Progenitor cell of endocrine pancreas (in vitro differentiated cells): ENCODE data around the gene ADAP1. TPM values are rescaled to one million over a fixed set of nuclear protein-coding genes. Genes with fewer than 3 reads are reported as not detected.

Source experiments
- DNase-seq: peaks from one replicate; pipeline ENCODE4 v3.0.0; 2021; ENCODE audit warnings: low spot score; ENCODE audit not compliant: unreplicated experiment
- H3K27ac Mint-ChIP-seq: 2 replicates; pipeline ENCODE4 v1.8.0; 2021; ENCODE audit warnings: mild to moderate bottlenecking, moderate library complexity, mixed read lengths
- H3K27me3 Mint-ChIP-seq: 2 replicates; pipeline ENCODE4 v1.8.0; 2021; ENCODE audit warnings: mixed read lengths
- H3K36me3 Mint-ChIP-seq: 2 replicates; pipeline ENCODE4 v1.8.0; 2022; ENCODE audit warnings: mixed read lengths; ENCODE audit not compliant: insufficient read depth
- H3K4me1 Mint-ChIP-seq: 2 replicates; pipeline ENCODE4 v1.8.0; 2021; ENCODE audit warnings: low read depth, mixed read lengths
- H3K4me3 Mint-ChIP-seq: 2 replicates; pipeline ENCODE4 v1.8.0; 2021; ENCODE audit warnings: low read depth, mild to moderate bottlenecking, moderate library complexity, mixed read lengths
- H3K9me3 Mint-ChIP-seq: 2 replicates; pipeline ENCODE4 v1.8.0; 2021; ENCODE audit warnings: low read depth, mixed read lengths
- total RNA-seq: library from RNA; stranded (reverse); gene quantifications from 2 replicates; pipeline ENCODE4 v1.2.1, GENCODE V29; 2021
- TF ChIP-seq, protein P1 (sequence below): fragments of 200-600 bp; sonication (generic); IDR thresholded peaks from one replicate; pipeline ENCODE4 v1.5.0; 2021; ENCODE audit warnings: antibody characterized with exemption, mild to moderate bottlenecking; ENCODE audit not compliant: unreplicated experiment

Gene ADAP1
- total RNA-seq, 1 donor from 2014 or later = 10.3 TPM

DNA sequence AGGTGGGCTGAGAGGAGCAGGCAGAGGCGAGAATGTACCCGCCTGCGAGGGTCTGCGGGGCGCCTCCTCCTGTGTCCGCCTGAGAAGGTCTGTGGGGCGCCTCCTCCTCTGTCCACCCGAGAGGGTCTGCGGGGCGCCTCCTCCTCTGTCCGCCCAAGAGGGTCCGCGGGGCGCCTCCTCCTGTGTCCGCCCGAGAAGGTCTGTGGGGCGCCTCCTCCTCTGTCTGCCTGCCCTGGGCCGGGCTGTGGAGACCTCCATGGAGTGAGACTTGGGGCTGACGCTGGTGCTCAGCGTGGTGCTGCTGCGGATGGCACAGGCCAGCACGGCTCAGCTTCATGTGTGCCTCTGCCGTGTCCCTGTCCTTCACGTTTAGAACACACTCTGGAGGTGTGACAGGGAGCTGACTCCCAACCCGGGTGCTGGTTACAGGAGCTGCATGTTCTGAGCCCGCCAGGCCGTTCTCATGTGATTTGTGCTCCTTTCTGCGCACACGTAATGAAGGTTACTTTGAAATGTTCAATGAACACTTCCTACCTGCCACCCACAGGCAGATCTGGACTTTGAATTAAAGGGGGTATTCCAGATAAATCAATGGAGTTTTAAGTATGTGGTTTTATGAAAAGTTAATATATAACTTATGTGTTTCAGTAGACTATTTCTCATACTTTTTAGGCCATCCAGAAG, 98.7 kb downstream of the ADAP1 start:
- TF ChIP-seq, protein P1, sequence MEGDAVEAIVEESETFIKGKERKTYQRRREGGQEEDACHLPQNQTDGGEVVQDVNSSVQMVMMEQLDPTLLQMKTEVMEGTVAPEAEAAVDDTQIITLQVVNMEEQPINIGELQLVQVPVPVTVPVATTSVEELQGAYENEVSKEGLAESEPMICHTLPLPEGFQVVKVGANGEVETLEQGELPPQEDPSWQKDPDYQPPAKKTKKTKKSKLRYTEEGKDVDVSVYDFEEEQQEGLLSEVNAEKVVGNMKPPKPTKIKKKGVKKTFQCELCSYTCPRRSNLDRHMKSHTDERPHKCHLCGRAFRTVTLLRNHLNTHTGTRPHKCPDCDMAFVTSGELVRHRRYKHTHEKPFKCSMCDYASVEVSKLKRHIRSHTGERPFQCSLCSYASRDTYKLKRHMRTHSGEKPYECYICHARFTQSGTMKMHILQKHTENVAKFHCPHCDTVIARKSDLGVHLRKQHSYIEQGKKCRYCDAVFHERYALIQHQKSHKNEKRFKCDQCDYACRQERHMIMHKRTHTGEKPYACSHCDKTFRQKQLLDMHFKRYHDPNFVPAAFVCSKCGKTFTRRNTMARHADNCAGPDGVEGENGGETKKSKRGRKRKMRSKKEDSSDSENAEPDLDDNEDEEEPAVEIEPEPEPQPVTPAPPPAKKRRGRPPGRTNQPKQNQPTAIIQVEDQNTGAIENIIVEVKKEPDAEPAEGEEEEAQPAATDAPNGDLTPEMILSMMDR = no peak
- no peak for DNase-seq
- Mint-ChIP-seq H3K4me3 (no peak overlapping the region), H3K9me3 (no peaks in the 10 kb centered on the region), H3K27ac (no peak overlapping the region), H3K36me3 (peaks cover 37% of the 10 kb centered on the region), H3K27me3 (no peaks in the 10 kb centered on the region), H3K4me1 (no peaks in the 10 kb centered on the region)

DNA sequence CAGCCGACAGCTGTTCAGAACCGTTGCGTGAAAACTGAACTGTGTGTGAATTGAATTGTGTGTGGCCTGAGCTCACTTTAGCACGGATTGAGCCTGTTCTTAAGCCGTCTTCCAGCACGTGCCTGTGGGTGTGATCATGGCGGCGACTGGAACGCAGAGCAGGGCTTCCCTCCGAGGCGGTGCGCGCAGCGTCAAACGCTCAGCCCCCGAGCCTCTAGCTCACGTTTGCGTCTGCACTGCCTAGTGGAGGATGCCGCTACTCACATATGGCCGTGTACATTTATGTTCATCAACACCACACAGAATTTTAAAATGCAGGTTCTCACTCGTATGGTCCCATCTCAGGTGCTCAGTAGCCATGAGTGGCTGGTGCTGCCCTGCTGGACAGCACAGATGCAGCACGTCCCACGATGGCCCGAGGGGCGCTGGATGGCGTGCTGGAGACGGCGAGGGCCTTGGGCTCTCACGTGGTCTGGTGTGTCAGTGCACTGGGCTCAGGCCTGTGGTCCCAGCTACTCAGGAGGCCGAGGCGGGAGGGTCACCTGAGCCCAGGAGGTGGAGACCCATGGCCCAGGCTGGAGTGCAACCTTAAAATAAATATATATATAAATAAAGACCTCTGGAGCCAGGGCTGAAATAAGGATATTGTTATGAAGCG, 100.2 kb downstream of the ADAP1 start:
- H3K4me1 Mint-ChIP-seq = no peaks in the 10 kb centered on the region
- no peak overlapping the region for H3K27ac Mint-ChIP-seq
- no peaks in the 10 kb centered on the region for H3K9me3 Mint-ChIP-seq
- TF ChIP-seq, protein P1 = no peak
- H3K4me3 Mint-ChIP-seq = no peak overlapping the region
- no peak for DNase-seq
- peaks cover 24% of the 10 kb centered on the region for H3K36me3 Mint-ChIP-seq
- H3K27me3 Mint-ChIP-seq = no peaks in the 10 kb centered on the region

DNA sequence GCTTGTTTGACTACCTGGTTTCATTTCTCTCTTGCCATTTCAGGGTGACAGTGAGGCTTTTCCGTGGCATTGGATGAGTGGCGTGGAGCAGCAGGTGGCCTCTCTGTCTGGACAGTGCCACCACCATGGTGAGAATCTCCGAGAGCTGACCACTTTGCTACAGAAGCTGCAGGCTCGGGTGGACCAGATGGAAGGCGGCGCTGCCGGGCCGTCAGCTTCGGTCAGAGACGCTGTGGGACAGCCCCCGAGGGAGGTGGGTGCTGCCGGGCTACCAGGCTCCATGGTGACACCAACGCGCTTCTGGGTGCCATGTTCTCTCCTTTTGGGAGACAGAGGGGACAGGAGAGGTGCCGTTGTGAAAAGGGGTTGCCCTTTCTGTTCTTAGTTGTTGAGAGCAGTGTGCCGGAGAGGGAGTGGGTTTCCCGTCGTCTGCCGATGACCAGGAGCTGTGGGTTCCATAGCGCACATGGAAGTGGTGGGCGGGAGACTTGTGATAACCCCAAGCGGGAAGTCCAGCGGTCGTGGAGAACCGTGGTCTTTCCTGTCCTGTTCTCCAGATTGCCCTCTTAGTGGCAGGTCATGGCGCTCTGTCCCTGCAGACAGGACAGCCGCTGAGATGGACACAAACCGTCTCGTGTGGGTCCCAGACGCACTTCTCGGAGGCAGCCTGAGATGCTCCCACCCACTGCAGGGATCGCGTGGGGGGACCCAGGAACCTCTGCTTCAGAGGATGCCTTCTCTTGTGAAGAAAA, 100.9 kb downstream of the ADAP1 start:
- no peaks in the 10 kb centered on the region for H3K9me3 Mint-ChIP-seq
- no peak overlapping the region for H3K4me3 Mint-ChIP-seq
- DNase-seq = no peak
- no peaks in the 10 kb centered on the region for H3K27me3 Mint-ChIP-seq
- H3K36me3 Mint-ChIP-seq = peaks cover 25% of the 10 kb centered on the region
- peak overlapping the region; percentile 49 for H3K27ac Mint-ChIP-seq
- no peaks in the 10 kb centered on the region for H3K4me1 Mint-ChIP-seq
- TF ChIP-seq, protein P1 = no peak

DNA sequence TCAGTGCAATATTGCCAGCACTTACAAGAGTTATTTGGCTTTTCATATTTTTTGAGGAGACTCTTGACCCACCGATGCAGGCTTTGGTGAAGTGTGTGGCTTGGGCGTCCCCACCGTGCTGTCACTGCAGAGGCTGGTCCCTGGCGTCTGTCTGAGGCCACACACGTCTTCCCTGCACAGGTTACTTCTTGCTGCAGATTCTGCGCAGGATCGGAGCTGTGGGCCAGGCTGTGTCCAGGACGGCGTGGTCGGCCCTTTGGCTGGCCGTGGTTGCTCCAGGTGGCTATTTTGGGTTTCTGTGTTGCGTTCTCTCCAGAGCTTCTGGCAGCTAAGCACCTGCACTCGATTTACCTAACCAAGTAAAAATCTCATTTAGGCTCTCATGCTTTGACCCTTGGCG, 103.3 kb downstream of the ADAP1 start:
- peaks cover 3% of the 10 kb centered on the region for H3K9me3 Mint-ChIP-seq
- no peaks in the 10 kb centered on the region for H3K27me3 Mint-ChIP-seq
- no peak overlapping the region for H3K4me3 Mint-ChIP-seq
- TF ChIP-seq, protein P1 = no peak
- peaks cover 26% of the 10 kb centered on the region for H3K36me3 Mint-ChIP-seq
- DNase-seq = no peak
- H3K4me1 Mint-ChIP-seq = no peaks in the 10 kb centered on the region
- no peak overlapping the region for H3K27ac Mint-ChIP-seq

DNA sequence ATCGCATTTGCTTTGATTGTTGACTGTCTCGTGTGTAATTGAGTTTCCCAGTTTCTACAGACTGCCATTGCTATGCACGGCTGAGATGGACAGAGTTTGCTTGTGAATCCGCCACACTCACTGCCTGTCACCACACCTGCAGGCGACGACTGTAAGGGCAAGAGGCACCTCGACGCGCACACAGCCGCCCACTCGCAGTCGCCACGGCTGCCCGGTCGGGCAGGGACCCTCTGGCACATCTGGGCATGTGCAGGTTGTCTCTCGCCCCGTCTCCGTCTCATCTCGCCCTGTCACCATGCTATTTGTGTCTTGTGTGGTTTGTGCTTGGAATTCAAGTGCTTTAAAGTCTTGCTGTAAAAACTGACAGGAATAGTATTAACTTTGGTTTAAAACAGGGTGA, 104.7 kb downstream of the ADAP1 start:
- H3K9me3 Mint-ChIP-seq = peaks cover 3% of the 10 kb centered on the region
- H3K4me3 Mint-ChIP-seq = no peak overlapping the region
- peaks cover 34% of the 10 kb centered on the region for H3K36me3 Mint-ChIP-seq
- DNase-seq = no peak
- H3K4me1 Mint-ChIP-seq = no peaks in the 10 kb centered on the region
- TF ChIP-seq, protein P1 = no peak
- H3K27me3 Mint-ChIP-seq = no peaks in the 10 kb centered on the region
- no peak overlapping the region for H3K27ac Mint-ChIP-seq
